GOT3 (cell line): ENCODE results near the gene RNF220.
"Not testable (repeated sequence)": the region's sequence is repeated elsewhere in the genome, so short reads cannot be mapped to it uniquely, and the experiment has no call there.

Source experiments
- DNase-seq: peaks from one replicate; lab custom pipeline; 2025; ENCODE audit warnings: mixed read lengths; lab: John Stamatoyannopoulos, UW

RNF220 gene

DNA sequence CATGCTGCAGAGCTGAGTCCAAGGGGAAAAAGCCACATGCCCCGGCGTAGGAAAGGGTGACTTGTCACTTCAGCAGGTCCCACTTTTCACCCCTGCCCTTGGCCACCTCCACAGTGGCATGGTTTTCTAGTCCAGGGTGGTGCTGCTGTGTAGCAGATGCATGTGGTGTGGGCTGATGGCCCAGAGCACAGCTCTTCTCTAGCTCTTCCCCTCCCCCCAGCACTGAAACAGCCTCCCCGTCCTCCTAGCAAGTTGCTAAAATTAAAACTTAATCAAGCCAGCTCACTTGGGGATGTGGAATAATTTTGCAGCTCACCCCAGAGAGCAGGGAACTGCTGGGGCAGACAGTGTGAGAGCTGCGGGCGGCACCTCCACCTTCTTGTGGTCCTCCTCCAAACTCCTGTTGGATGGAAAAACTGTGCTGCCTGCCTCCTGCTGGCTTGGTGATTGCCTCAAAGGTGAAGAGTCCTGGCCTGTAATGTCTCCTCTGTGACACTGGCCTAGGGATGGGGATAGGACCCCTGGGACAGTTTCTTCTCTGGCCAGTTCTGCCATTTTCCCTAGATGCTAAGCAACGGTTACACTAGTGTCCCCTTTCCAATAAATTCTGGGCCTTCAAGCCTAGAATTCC, 91.6 kb downstream of the RNF220 start:
- no peak for DNase-seq

GRCh38 chr1:44497422-44498170, 92.5 kb downstream of the RNF220 start:
- no peak for DNase-seq

GRCh38 chr1:44499306-44499705, 94.3 kb downstream of the RNF220 start:
- no peak for DNase-seq

- DNase-seq = no peak
Observed at GRCh38 chr1:44500181-44501046, 95.4 kb downstream of the RNF220 start.

DNA sequence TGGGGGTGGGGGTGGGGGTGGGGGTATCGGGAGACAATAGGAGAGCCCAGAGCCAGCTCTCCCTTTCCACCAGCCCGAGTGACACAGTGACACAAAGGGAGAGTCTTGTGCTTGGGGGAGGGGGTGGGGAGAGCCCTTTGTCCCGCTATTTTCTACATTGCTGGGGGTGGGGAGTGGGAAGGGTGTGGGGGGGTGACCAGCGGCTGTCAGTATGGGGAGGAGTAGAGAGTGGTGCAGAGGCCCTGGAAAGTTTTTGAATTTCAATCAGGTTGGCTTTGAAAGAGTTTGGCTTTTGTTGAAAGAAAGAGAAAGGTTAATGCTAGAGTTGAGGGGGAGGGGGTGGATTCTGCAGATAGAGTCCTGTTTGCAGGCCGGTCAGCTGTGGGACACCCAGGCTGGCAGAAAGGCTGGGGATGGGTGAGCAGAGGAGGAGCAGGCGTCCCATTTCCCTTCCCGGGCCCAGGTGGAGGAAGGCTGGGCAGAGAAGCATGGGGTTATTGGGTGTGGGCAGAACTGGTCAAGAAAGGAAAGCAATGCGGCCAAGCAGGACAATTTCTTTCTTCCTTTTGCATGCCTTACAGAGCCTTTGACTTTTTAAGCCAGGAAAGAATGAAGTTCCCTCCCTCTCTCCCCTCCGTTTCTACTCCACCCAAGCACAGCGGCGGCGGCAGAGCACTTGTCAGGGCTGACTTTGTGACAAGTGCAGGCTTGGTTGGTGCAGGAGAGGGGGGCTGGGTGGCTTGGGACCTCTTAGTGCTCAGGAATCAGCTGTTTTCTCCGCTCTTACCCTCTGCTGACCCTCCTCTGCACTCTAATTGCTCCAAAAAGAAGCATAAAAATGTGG, 96.2 kb downstream of the RNF220 start:
- DNase-seq = no peak

DNA sequence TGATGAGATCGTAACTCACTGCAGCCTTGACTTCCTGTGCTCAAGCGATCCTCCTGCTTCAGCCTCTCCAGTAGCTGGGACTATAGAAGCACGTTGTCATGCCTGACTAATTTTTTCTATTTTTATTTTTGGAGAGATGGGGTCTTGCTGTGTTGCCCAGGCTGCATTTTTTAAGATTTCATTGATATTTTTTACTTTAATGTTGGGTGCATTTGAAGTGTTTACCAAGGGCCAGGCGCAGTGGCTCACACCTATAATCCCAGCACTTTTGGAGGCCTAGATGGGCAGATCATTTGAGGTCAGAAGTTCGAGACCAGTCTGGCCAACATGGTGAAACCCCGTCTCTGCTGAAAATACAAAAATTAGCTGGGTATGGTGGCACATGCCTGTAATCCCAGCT, 97.8 kb downstream of the RNF220 start:
- DNase-seq = not testable (repeated sequence)

- no peak for DNase-seq
Observed at GRCh38 chr1:44503625-44504024, 98.6 kb downstream of the RNF220 start.

DNA sequence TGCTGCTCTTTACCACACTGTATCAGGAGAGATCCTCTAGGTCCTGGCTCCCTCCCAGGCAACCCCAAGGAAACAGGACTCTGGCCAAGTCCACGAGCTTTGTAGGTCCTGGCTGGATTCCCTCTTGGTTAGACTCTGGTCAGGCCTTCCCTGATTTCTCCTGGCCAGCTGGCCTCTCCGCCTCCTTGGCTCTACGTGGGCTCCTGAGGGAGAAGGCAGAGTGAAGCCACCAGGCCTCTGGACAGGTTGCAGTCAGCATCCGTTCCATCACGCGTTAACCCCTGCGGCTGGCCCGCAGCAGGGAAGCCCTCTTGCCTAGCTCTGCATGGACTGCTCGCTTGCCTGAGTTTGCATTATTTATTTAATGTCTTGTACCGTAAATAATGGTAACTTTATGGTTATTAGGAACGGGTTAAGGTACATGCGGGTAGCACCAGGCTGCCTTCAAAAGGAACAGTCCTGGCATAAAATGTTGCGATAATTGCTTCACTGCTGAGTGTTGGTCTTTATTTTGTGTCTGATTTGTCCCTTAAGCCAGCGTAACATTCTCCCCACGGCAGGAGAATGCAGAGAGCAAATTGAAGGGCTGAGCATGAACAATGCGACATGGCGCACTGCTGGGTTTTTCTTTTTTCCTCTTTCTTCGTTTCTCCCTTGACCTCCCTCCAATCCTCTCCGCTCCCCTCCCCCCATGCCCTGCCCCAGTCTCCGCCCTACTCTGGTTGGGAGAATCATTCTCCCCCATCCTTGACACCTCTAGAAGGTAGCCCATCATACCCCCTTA, 100.3 kb downstream of the RNF220 start:
- no peak for DNase-seq

- no peak for DNase-seq
Observed at GRCh38 chr1:44507490-44508396, 102.7 kb downstream of the RNF220 start.

- DNase-seq = no peak
Observed at GRCh38 chr1:44508397-44508745, 103.3 kb downstream of the RNF220 start.

DNA sequence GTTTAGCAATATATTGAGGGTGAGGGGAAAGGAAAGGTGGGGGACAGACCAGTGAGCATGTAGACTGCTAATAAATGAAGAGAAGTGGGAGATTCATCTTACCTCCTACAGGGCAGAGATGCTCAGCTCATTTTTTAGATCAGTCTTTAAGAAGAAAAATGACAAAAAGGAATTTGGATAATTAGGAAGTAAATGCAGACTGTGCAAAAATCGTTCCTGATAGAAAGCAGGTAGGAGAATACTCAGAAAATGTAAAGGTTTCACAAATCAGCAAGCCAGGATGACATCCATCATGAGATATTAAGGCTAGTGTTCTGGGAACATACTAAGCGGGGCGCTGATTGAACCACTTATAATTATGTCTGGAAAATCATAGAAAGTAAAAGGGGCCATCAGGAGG, 106.3 kb downstream of the RNF220 start:
- no peak for DNase-seq

- no peak for DNase-seq
Observed at GRCh38 chr1:44511769-44512168, 106.7 kb downstream of the RNF220 start.

DNA sequence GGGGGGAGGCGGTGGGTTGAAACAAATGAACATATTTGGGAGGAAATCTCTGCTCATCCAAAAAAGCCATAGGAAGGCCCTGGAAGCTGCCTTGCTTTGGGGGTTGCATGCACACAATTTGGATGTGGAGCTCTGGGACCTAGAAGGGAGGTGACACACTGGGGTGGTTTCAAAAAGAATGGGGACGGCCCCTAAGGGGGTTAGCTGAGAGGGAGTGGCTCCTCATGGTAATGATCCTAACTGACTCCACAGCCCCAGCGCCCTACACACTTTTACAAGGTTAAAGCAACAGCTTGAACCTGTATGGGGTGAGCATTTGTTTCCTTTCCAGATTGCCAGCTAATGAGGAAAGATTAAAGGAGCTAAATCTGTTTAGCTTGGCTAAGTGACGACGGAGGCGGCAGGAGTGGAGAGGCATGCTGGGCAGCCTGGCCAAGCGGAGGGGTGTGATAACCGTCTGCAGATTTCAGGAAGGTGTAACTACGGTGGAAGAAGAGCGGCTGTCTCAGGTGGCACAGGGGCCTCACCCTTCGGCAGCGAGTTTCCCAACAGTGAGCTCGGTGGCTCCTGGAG, 107.3 kb downstream of the RNF220 start:
- DNase-seq = no peak

DNA sequence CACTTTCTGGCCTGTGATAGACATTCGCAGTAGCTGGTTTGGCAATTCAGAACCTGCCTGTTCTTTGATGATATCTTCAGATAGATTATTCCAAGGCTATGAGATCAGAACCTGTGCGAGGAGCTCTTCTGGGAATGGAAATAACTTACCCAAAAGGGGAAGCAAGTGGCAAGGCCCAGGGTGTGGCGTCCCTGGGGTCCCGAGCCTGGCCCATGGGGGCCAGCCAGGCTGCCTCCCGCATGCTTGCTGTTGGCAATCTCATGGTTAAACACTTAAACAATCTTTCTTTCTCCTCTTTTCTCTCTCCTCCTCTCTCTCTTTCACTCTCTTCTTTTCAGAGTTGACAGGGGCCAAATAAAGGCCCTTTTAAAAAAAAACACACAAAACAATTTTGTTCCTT, 108.1 kb downstream of the RNF220 start:
- no peak for DNase-seq

DNA sequence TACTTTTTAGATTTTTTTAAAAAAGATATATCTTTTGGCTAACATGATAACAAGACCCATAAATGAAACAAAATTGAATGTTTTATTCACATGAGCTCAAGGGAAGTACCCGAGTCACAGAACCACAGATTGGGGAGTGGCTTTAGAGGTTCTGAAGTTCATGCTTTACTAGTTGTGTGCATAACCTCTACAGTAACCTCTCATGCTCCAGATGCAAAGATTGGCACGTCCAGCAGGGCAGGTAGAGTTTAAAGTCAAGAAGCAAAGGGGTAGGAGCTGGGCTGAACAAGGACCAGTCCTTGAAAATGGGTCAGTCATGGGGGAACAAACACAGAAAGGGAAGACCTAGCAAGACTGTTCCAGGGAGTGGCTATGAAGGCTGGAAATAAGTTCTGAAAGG, 109.6 kb downstream of the RNF220 start:
- DNase-seq = no peak

DNA sequence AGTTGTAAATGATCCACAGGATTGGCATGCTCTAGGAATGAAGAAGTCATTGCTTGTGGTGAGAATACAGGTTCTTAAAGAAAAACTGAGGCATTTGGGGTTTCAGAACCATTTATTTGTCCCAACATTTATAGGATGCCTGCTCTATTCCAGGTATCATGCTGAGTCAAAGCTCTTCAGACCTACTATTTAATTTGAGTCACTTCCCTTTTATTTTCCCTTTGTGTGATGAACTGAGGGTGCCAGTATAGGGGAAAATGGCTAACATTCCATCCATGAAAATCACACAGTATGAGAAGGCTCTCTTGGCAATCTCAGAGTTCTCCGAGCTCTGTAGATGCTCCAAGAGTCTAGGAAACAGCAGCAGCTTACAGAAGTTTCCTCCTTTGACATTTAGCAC, 110.4 kb downstream of the RNF220 start:
- no peak for DNase-seq

DNA sequence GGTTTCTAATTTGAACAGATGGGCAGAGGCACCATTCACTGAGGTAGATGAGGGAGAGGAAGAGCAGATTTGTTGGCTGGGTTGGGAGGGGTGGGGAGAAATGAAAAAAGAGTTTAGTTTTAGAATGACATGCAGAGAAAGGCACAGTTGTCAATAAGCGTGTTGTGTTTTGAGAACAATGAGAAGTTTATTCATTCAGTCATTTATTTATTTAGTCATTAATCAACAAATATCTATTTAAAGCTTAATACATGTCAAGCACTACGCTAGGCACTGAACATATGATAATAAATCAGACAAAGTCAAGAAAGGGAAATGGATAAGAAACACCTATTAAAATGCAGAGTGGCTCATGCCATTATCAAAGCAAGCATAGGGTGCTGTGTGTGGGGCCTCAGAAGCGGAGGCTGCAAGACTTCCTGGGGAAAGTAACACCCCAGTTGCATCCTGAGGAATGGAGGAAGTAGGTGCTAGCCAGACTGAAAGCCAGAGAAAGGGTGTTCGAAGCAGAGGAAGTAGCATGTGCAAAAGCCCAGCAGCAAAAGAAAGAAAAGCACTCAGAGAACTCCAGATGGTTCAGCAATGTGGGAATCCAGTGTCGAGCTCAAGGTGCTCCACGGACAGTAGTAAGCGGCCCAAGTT, 114.1 kb downstream of the RNF220 start:
- DNase-seq = no peak

DNA sequence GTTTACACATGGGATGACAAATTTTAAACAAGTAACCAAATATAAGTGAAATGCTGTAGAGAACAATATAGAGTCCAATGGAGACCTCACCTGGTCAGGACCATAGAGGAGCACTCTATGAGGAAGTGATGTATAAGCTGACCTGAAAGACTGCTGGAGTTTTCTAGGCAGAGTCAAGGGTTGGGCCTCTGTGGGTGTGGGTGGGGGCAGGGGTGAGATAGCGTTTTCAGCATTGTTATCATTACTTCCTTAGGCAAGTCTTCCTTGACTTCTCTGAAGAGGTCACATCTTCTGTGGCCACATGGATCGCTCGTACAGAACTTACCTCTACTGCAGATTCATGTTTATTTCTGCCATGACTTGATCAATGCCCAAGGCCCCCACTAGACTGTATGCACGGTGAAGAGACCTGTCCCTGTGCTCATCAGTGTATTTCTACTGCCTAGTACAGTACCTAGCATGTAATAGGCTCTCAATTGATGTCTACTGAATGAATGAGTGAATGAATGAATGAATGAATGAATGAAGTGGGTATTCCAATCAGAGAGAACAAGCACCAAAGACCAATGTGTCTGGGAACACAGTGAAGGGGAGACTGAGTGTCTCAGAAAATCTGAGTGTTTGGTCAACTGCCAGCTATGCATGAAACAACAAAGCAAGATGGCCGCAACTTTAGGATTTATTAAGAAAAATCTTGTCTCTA, 116.5 kb downstream of the RNF220 start:
- no peak for DNase-seq
